GM10266 (cell line): ENCODE measurements around the gene AQP9.
"Not testable (repeated sequence)": the region's sequence is repeated elsewhere in the genome, so short reads cannot be mapped to it uniquely, and the experiment has no call there.

Experiments used
- DNase-seq: peaks from one replicate; pipeline ENCODE4 v3.0.0; 2012; ENCODE audit errors: extremely low spot score
- CTCF ChIP-seq: IDR thresholded peaks from 2 replicates; pipeline ENCODE4 v1.5.1; 2012; ENCODE audit warnings: mild to moderate bottlenecking, low read depth; ENCODE audit not compliant: control insufficient read depth, insufficient read depth; ENCODE audit errors: missing control alignments

Gene AQP9

GRCh38 chr15:58111718-58112104 is 26.5 kb upstream of the AQP9 start:
- no peak for DNase-seq
- TF ChIP-seq CTCF = no peak

- DNase-seq = not testable (repeated sequence)
Measured at GRCh38 chr15:58113358-58113757, 24.8 kb upstream of the AQP9 start.

- no peak for DNase-seq
- no peak for TF ChIP-seq CTCF
Measured at GRCh38 chr15:58114388-58114787, 23.8 kb upstream of the AQP9 start.

GRCh38 chr15:58114812-58115211 is 23.4 kb upstream of the AQP9 start:
- no peak for TF ChIP-seq CTCF
- no peak for DNase-seq

- no peak for TF ChIP-seq CTCF
- no peak for DNase-seq
Measured at GRCh38 chr15:58115692-58116091, 22.5 kb upstream of the AQP9 start.

- no peak for DNase-seq
- no peak for TF ChIP-seq CTCF
Measured at GRCh38 chr15:58117619-58118018, 20.6 kb upstream of the AQP9 start.

- TF ChIP-seq CTCF = no peak
- DNase-seq = no peak
Measured at GRCh38 chr15:58118272-58118671, 19.9 kb upstream of the AQP9 start.

GRCh38 chr15:58119016-58119415 is 19.2 kb upstream of the AQP9 start:
- TF ChIP-seq CTCF = no peak

More at GRCh38 chr15:58119016-58119415, 19.2 kb upstream of the AQP9 start:
- DNase-seq = no peak
